SK-N-SH (cell line): ENCODE measurements around the gene ATL2. TPM values are rescaled to one million over a fixed set of nuclear protein-coding genes. Genes with fewer than 3 reads are reported as not detected.

ENCODE experiments used
- CTCF ChIA-PET: fragments of 300-600, 350-600 bp; formaldehyde crosslinking; extraction: SDS; loops from one replicate; lab custom pipeline; 2021; lab: Yijun Ruan, JAX
- POLR2A ChIA-PET: fragments of 350-600 bp; sonication (Branson Sonifier 250); formaldehyde crosslinking; extraction: SDS; loops from one replicate; lab custom pipeline; 2020; ENCODE audit warnings: antibody characterized with exemption, inconsistent platforms; lab: Yijun Ruan, JAX
- DNase-seq: peaks from one replicate; pipeline ENCODE4 v3.0.0; 2012
- H2AFZ ChIP-seq: fragments of 200-600 bp; sonication (generic); 2 replicates; pipeline ENCODE4 v1.8.1; 2016; ENCODE audit warnings: antibody characterized with exemption, mild to moderate bottlenecking, low read depth
- H3F3A ChIP-seq: fragments of 200-600 bp; sonication (generic); replicated peaks from 2 replicates; pipeline ENCODE3; 2016; ENCODE audit warnings: antibody characterized with exemption, mild to moderate bottlenecking; ENCODE audit not compliant: insufficient read depth
- H3K27ac ChIP-seq, 2 experiments: fragments of 200-500 bp in 1 of 2; fragments of 200-600 bp in 1 of 2; sonication (Bioruptor generic) in 1 of 2; sonication (generic), shearing (Covaris generic) in 1 of 2; 2 replicates each; pipeline versions ENCODE4 v1.5.1 to v1.6.1; 2014 to 2016; ENCODE audit warnings: low read depth in 2 of 2, inconsistent platforms in 1 of 2, low read length in 1 of 2, mild to moderate bottlenecking in 1 of 2, mixed read lengths in 1 of 2
- H3K27me3 ChIP-seq: fragments of 200-600 bp; sonication (generic), shearing (Covaris generic); 2 replicates; pipeline ENCODE4 v1.6.1; 2016; ENCODE audit warnings: mixed run types; ENCODE audit not compliant: insufficient read depth
- H3K36me3 ChIP-seq, 2 experiments: fragments of 200-500 bp in 1 of 2; fragments of 200-600 bp in 1 of 2; sonication (Bioruptor generic) in 1 of 2; sonication (generic) in 1 of 2; replicated peaks in 1 of 2; 2 replicates each; pipeline versions ENCODE3 to v1.5.1; 2014 to 2016; ENCODE audit warnings: low read length in 1 of 2, mild to moderate bottlenecking in 1 of 2; ENCODE audit not compliant: insufficient read depth in 2 of 2, control insufficient read depth in 1 of 2
- H3K4me1 ChIP-seq, 2 experiments: fragments of 200-500 bp in 1 of 2; fragments of 200-600 bp in 1 of 2; sonication (Bioruptor generic) in 1 of 2; sonication (generic), shearing (Covaris generic) in 1 of 2; 2 replicates each; pipeline versions ENCODE4 v1.5.1 to v1.6.1; 2014 to 2016; ENCODE audit warnings: low read depth in 1 of 2, low read length in 1 of 2, mixed run types in 1 of 2; ENCODE audit not compliant: insufficient read depth in 2 of 2, control insufficient read depth in 1 of 2
- H3K4me2 ChIP-seq: fragments of 200-600 bp; sonication (generic), shearing (Covaris generic); 2 replicates; pipeline ENCODE4 v1.6.1; 2017; ENCODE audit warnings: mixed run types
- H3K4me3 ChIP-seq, 2 experiments: fragments of 200-500 bp in 1 of 2; fragments of 200-600 bp in 1 of 2; sonication (Bioruptor generic) in 1 of 2; sonication (generic), shearing (Covaris generic) in 1 of 2; 2 replicates each; pipeline versions ENCODE4 v1.5.1 to v1.8.1; 2014 to 2016; ENCODE audit warnings: low read depth in 2 of 2, inconsistent platforms in 1 of 2, low read length in 1 of 2, mild to moderate bottlenecking in 1 of 2, mixed read lengths in 1 of 2, moderate library complexity in 1 of 2
- H3K79me2 ChIP-seq: fragments of 200-600 bp; sonication (generic); 2 replicates; pipeline ENCODE4 v1.8.1; 2017; ENCODE audit warnings: mild to moderate bottlenecking; ENCODE audit not compliant: insufficient read depth
- H3K9ac ChIP-seq: fragments of 200-600 bp; sonication (generic); 2 replicates; pipeline ENCODE4 v1.6.1; 2017; ENCODE audit warnings: mixed run types
- H3K9me2 ChIP-seq: fragments of 200-600 bp; sonication (generic); 2 replicates; pipeline ENCODE4 v1.6.1; 2017; ENCODE audit warnings: mixed run types
- H3K9me3 ChIP-seq: fragments of 200-600 bp; sonication (generic); 2 replicates; pipeline ENCODE4 v1.6.1; 2017; ENCODE audit warnings: mixed run types, mild to moderate bottlenecking, moderate library complexity
- H4K20me1 ChIP-seq: fragments of 200-600 bp; sonication (generic); 2 replicates; pipeline ENCODE4 v1.6.1; 2017; ENCODE audit warnings: mild to moderate bottlenecking, mixed run types; ENCODE audit not compliant: insufficient read depth
- CHD2 ChIP-seq: fragments of 150-350 bp; IDR thresholded peaks from 2 replicates; pipeline ENCODE4 v1.6.1; 2018; ENCODE audit warnings: low read length; ENCODE audit not compliant: partially characterized antibody
- ELF1 ChIP-seq: IDR thresholded peaks from 2 replicates; pipeline ENCODE4 v1.4.0; 2012
- EZH2phosphoT487 ChIP-seq: fragments of 200-600 bp; sonication (generic); IDR thresholded peaks from 2 replicates; pipeline ENCODE4 v1.6.1; 2017; ENCODE audit warnings: low read depth, mixed run types, mild to moderate bottlenecking, antibody characterized with exemption, moderate library complexity, borderline replicate concordance
- FOXJ3 ChIP-seq: sonication (generic); formaldehyde crosslinking; IDR thresholded peaks from 2 replicates; pipeline ENCODE4 v1.5.1; 2020; ENCODE audit warnings: mild to moderate bottlenecking, missing genetic modification reagents
- GABPA ChIP-seq: IDR thresholded peaks from 2 replicates; pipeline ENCODE4 v1.4.0; 2012; ENCODE audit warnings: low read depth, mild to moderate bottlenecking
- GATA2 ChIP-seq: sonication (generic); formaldehyde crosslinking; IDR thresholded peaks from 2 replicates; pipeline ENCODE4 v1.5.0; 2020; ENCODE audit warnings: mild to moderate bottlenecking, missing genetic modification reagents
- MEF2A ChIP-seq: IDR thresholded peaks from 2 replicates; pipeline ENCODE4 v1.4.0; 2012; ENCODE audit warnings: low read depth, borderline replicate concordance
- MXI1 ChIP-seq: IDR thresholded peaks from 2 replicates; pipeline ENCODE4 v1.6.1; 2012; ENCODE audit warnings: mild to moderate bottlenecking, low read depth, low read length, improper control_type of control experiment
- NFIC ChIP-seq: IDR thresholded peaks from 2 replicates; pipeline ENCODE4 v1.4.0; 2012; ENCODE audit warnings: borderline replicate concordance
- POLR2AphosphoS5 ChIP-seq: IDR thresholded peaks from 2 replicates; pipeline ENCODE4 v1.6.1; 2012; ENCODE audit warnings: low read depth, low read length
- RCOR1 ChIP-seq: fragments of 150-350 bp; IDR thresholded peaks from 2 replicates; pipeline ENCODE4 v1.6.1; 2017; ENCODE audit warnings: antibody characterized with exemption, low read length
- RFX5 ChIP-seq: IDR thresholded peaks from 2 replicates; pipeline ENCODE4 v1.6.1; 2012; ENCODE audit warnings: mild to moderate bottlenecking, improper control_type of control experiment, low read length
- RXRA ChIP-seq: IDR thresholded peaks from 2 replicates; pipeline ENCODE4 v1.4.0; 2012; ENCODE audit warnings: low read depth, mild to moderate bottlenecking, borderline replicate concordance
- TAF1 ChIP-seq: IDR thresholded peaks from 2 replicates; pipeline ENCODE4 v1.6.1; 2012; ENCODE audit warnings: low read depth, mild to moderate bottlenecking, low read length, moderate library complexity, borderline replicate concordance
- TCF12 ChIP-seq: IDR thresholded peaks from 2 replicates; pipeline ENCODE4 v1.4.0; 2012
- WGBS: methylation state at CpG from one replicate; pipeline ENCODE4 v1.1.6; 2017; ENCODE audit warnings: low lambda C conversion rate; 5-methylcytosine and 5-hydroxymethylcytosine counted together
- polyA plus RNA-seq, 3 experiments: library from polyadenylated mRNA; depleted of rRNA; stranded (reverse); fragments of >200 nt; gene quantifications; 2 replicates each; pipeline ENCODE4 v1.2.3, GENCODE V29; 2012
- TF ChIP-seq, protein P1 (sequence below): IDR thresholded peaks from 2 replicates; pipeline ENCODE4; 2012
- TF ChIP-seq, protein P2 (sequence below): fragments of 150-350 bp; IDR thresholded peaks from 2 replicates; pipeline ENCODE4 v1.6.1; 2017; ENCODE audit warnings: antibody characterized with exemption, low read length, low read depth, borderline replicate concordance
- TF ChIP-seq, protein P3 (sequence below): fragments of 200-600 bp; sonication (generic); IDR thresholded peaks from 2 replicates; pipeline ENCODE4 v1.6.1; 2017; ENCODE audit warnings: antibody characterized with exemption, mild to moderate bottlenecking, moderate library complexity

The ATL2 gene
- polyA plus RNA-seq, 1 of the 3 experiments (the other 2 are of a cell fraction): 55.8 TPM

DNA sequence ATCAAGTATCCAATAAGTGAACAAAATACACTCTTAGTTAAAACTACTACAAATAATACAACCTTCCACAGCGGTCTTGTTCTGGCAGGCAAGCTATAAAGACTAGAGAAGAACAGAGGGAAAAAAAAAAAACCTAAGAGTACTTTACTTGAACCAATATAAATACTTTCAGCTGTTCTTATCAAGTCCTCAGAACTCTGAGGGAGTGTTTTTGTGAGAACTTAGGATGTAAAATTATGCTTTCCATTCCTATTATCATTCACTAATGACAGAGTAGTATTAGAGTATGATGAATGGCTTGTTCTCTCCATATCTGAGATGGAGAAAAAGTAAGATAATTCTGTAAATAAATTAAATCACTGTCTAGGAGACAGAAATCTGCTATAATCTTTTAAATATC is 68.3 kb downstream of the ATL2 start:
- Histone ChIP-seq H3K27me3 (no peaks in the 10 kb centered on the region), H3K4me2 (no peak overlapping the region), H3K27ac (no peak overlapping the region), H3K79me2 (peaks cover 15% of the 10 kb centered on the region; the same call in 1 of the 2 replicates), H2AFZ (no peak overlapping the region), H3K4me1 (no peaks in the 10 kb centered on the region), H3K9ac (no peak overlapping the region), H3K9me3 (no peaks in the 10 kb centered on the region), H4K20me1 (0 out of 2 replicates have a peak, but pooled peaks cover 3% of the 10 kb centered on the region), H3F3A (no peaks in the 10 kb centered on the region), H3K4me3 (no peak overlapping the region), H3K9me2 (no peaks in the 10 kb centered on the region), H3K36me3 (peaks cover 54% of the 10 kb centered on the region in 2 experiments)
- no peak for TF ChIP-seq MXI1
- no peak for TF ChIP-seq MEF2A
- TF ChIP-seq, protein P1, sequence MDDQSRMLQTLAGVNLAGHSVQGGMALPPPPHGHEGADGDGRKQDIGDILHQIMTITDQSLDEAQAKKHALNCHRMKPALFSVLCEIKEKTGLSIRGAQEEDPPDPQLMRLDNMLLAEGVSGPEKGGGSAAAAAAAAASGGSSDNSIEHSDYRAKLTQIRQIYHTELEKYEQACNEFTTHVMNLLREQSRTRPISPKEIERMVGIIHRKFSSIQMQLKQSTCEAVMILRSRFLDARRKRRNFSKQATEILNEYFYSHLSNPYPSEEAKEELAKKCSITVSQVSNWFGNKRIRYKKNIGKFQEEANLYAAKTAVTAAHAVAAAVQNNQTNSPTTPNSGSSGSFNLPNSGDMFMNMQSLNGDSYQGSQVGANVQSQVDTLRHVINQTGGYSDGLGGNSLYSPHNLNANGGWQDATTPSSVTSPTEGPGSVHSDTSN: no peak
- no peak for TF ChIP-seq FOXJ3 (CRISPR knock-in tag)
- TF ChIP-seq RFX5: no peak
- no peak for TF ChIP-seq GATA2 (CRISPR knock-in tag)
- CTCF ChIA-PET: interaction anchor here (0.7 to 16.7 kb wide), 6 partner anchors 8 to 1036 kb away, joined by 3 to 206 read pairs (median 4); no protein-coding TSS in a partner anchor
- POLR2A ChIA-PET: no interaction called here
- no peak for DNase-seq
- WGBS: 94% methylated on average over 1 of the region's 1 CpG

DNA sequence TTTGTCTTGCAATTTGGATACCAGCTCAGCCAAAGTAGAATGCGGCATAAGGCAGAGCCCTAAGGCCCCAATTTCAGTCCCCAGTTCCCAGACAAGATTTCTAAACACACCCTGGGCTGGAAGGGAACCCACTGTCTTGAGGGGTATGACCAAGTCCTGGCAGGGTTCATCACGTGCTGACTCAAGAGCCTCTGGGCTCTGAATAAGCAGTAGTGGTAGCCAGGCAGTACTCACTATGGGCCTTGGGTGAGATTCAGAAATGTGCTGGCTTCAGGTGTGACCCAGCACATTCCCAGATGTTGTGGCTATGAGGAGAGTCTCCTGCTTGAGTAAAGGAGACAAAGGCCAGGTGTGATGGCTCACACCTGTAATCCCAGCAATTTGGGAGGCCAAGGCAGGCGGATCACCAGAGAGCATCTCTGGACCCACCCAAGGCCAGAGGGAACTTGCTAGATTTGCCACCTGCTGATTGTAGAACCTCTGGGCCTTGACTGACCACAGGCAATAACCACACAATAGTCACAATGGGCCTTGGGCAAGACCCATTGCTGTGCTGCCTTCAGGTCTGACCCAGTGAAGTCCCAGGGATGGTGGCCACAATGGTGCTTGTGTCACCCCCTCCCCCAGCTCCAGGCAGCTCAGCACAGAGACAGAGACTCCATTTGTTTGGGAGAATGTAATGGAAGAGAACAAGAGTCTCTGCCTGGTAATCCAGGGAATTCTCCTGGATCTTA is 74.9 kb downstream of the ATL2 start:
- H3K36me3 ChIP-seq: peaks cover 36 to 41% of the 10 kb centered on the region in 2 experiments
- H3K4me2 ChIP-seq: no peak overlapping the region
- H3K4me3 ChIP-seq: no peak overlapping the region
- 88% methylated on average over 2 of the region's 3 CpGs for WGBS
- peaks cover 3% of the 10 kb centered on the region for H3F3A ChIP-seq
- no peak overlapping the region for H2AFZ ChIP-seq
- no peak overlapping the region; a peak in 1 of 4 replicates for H3K27ac ChIP-seq
- no peak for DNase-seq
- H3K9me2 ChIP-seq: no peaks in the 10 kb centered on the region
- CTCF ChIA-PET: interaction anchor here (2.0 kb wide), 1 partner anchor 13 kb away, joined by 10 read pairs; no protein-coding TSS in a partner anchor
- POLR2A ChIA-PET: no interaction called here
- TF ChIP-seq TAF1 (no peak), RCOR1 (no peak), TCF12 (no peak), NFIC (no peak), EZH2phosphoT487 (no peak), ELF1 (no peak), GABPA (no peak), CHD2 (no peak), FOXJ3 (CRISPR knock-in tag) (no peak), MEF2A (no peak), POLR2AphosphoS5 (no peak), RXRA (no peak), MXI1 (no peak)
- TF ChIP-seq, protein P2, sequence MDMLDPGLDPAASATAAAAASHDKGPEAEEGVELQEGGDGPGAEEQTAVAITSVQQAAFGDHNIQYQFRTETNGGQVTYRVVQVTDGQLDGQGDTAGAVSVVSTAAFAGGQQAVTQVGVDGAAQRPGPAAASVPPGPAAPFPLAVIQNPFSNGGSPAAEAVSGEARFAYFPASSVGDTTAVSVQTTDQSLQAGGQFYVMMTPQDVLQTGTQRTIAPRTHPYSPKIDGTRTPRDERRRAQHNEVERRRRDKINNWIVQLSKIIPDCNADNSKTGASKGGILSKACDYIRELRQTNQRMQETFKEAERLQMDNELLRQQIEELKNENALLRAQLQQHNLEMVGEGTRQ: no peak
- TF ChIP-seq, protein P3, sequence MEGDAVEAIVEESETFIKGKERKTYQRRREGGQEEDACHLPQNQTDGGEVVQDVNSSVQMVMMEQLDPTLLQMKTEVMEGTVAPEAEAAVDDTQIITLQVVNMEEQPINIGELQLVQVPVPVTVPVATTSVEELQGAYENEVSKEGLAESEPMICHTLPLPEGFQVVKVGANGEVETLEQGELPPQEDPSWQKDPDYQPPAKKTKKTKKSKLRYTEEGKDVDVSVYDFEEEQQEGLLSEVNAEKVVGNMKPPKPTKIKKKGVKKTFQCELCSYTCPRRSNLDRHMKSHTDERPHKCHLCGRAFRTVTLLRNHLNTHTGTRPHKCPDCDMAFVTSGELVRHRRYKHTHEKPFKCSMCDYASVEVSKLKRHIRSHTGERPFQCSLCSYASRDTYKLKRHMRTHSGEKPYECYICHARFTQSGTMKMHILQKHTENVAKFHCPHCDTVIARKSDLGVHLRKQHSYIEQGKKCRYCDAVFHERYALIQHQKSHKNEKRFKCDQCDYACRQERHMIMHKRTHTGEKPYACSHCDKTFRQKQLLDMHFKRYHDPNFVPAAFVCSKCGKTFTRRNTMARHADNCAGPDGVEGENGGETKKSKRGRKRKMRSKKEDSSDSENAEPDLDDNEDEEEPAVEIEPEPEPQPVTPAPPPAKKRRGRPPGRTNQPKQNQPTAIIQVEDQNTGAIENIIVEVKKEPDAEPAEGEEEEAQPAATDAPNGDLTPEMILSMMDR: no peak
- TF ChIP-seq, protein P1: no peak
- no peaks in the 10 kb centered on the region for H3K27me3 ChIP-seq
- no peaks in the 10 kb centered on the region for H3K9me3 ChIP-seq
- peaks cover 20% of the 10 kb centered on the region; the same call in 1 of the 2 replicates for H3K79me2 ChIP-seq
- H3K4me1 ChIP-seq: peaks cover 0 to 7% of the 10 kb centered on the region in 2 experiments; a peak in 2 of 4 replicates
- 0 out of 2 replicates have a peak, but pooled peaks cover 3% of the 10 kb centered on the region for H4K20me1 ChIP-seq
- H3K9ac ChIP-seq: no peak overlapping the region
